ENCODE measurements around the gene VPS13D. TPM values are rescaled to one million over a fixed set of nuclear protein-coding genes. Genes with fewer than 3 reads are reported as not detected.

VPS13D gene
- total and polyA plus RNA-seq, 2 experiments from 2014 or later: 9.7 to 35.7 TPM

- TF ChIP-seq CTCF (IDR thresholded peaks at IDR 0.05; ENCODE audit: low read depth, low read length): no peak
- H3K27ac ChIP-seq: no peak overlapping the region
- no peaks in the 10 kb centered on the region for H3K36me3 ChIP-seq
- no peaks in the 10 kb centered on the region for H3K9me3 ChIP-seq (ENCODE audit: low read depth)
- DNase-seq (ENCODE audit: low read depth in 1 of 2, low spot score in 1 of 2): no peak
- H3K4me3 ChIP-seq: no peak overlapping the region
- H3K27me3 ChIP-seq: no peaks in the 10 kb centered on the region
- H3K4me1 ChIP-seq (ENCODE audit: low read depth): peaks cover 3% of the 10 kb centered on the region
These were observed 300.8 kb downstream of the VPS13D start for GRCh38 chr1:12530462-12531178.

- no peak for TF ChIP-seq CTCF (IDR thresholded peaks at IDR 0.05; ENCODE audit: low read depth, low read length)
- Histone ChIP-seq H3K4me1 (ENCODE audit: low read depth) (peaks cover 3% of the 10 kb centered on the region), H3K36me3 (no peaks in the 10 kb centered on the region), H3K27ac (no peak overlapping the region), H3K9me3 (ENCODE audit: low read depth) (no peaks in the 10 kb centered on the region), H3K4me3 (no peak overlapping the region), H3K27me3 (no peaks in the 10 kb centered on the region)
- no peak for DNase-seq (ENCODE audit: low read depth in 1 of 2, low spot score in 1 of 2)
These were observed 301.3 kb downstream of the VPS13D start for GRCh38 chr1:12531179-12531499.

GRCh38 chr1:12532405-12533315, 302.8 kb downstream of the VPS13D start:
- Histone ChIP-seq H3K36me3 (no peaks in the 10 kb centered on the region), H3K9me3 (ENCODE audit: low read depth) (no peaks in the 10 kb centered on the region), H3K27ac (no peak overlapping the region), H3K4me1 (ENCODE audit: low read depth) (peaks cover 3% of the 10 kb centered on the region), H3K27me3 (no peaks in the 10 kb centered on the region), H3K4me3 (no peak overlapping the region)
- TF ChIP-seq CTCF (IDR thresholded peaks at IDR 0.05; ENCODE audit: low read depth, low read length): no peak
- DNase-seq (ENCODE audit: low read depth in 1 of 2, low spot score in 1 of 2): no peak

- no peak for DNase-seq (ENCODE audit: low read depth in 1 of 2, low spot score in 1 of 2)
- H3K9me3 ChIP-seq (ENCODE audit: low read depth): no peaks in the 10 kb centered on the region
- no peak overlapping the region for H3K4me3 ChIP-seq
- H3K36me3 ChIP-seq: no peaks in the 10 kb centered on the region
- H3K27me3 ChIP-seq: no peaks in the 10 kb centered on the region
- H3K4me1 ChIP-seq (ENCODE audit: low read depth): peaks cover 8% of the 10 kb centered on the region
- H3K27ac ChIP-seq: no peak overlapping the region
- no peak for TF ChIP-seq CTCF (IDR thresholded peaks at IDR 0.05; ENCODE audit: low read depth, low read length)
These were observed 306.3 kb downstream of the VPS13D start for GRCh38 chr1:12536023-12536639.

- Histone ChIP-seq H3K9me3 (ENCODE audit: low read depth) (no peaks in the 10 kb centered on the region), H3K36me3 (no peaks in the 10 kb centered on the region), H3K4me3 (no peak overlapping the region), H3K27me3 (no peaks in the 10 kb centered on the region), H3K4me1 (ENCODE audit: low read depth) (peaks cover 14% of the 10 kb centered on the region), H3K27ac (no peak overlapping the region)
- no peak for DNase-seq (ENCODE audit: low read depth in 1 of 2, low spot score in 1 of 2)
- TF ChIP-seq CTCF (IDR thresholded peaks at IDR 0.05; ENCODE audit: low read depth, low read length): no peak
These were observed 307.5 kb downstream of the VPS13D start for GRCh38 chr1:12537294-12537693.
